HL-60 (cell line): ENCODE data around the gene AQP4.

ENCODE experiments used
- POLR2AphosphoS5 ChIP-seq: IDR thresholded peaks from 2 replicates; pipeline ENCODE4 v1.6.1; 2012; ENCODE audit warnings: low read depth
- SPI1 ChIP-seq: IDR thresholded peaks from 2 replicates; pipeline ENCODE4 v1.6.1; 2012; ENCODE audit warnings: low read depth, mild to moderate bottlenecking, borderline replicate concordance
- TF ChIP-seq, protein P1 (sequence below): IDR thresholded peaks from one replicate; pipeline ENCODE4 v1.5.1; 2011; ENCODE audit warnings: low read length, control low read depth, inconsistent platforms; ENCODE audit not compliant: insufficient read depth
- TF ChIP-seq, protein P2 (sequence below): IDR thresholded peaks from 2 replicates; pipeline ENCODE4 v1.6.1; 2012; ENCODE audit warnings: low read depth; ENCODE audit not compliant: insufficient replicate concordance

DNA sequence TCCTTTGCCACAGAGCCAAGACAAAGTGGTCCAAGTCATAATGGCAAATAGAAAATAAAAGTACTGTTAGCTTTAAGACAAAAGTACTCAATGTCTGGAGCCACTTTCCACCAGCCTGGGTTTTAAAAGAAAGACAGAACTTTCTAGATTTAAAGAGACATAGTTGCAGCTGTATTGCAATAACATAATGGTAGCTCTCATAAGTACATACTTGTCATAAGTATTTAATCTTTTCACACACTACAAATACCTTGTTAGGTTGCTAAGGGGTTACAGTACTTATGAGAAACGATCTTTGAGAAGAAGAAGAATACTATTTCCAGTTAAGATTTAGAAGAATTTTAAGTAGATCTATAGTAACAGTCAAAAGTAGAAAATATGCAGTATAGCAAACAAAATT is 28.9 kb upstream of the AQP4 start:
- TF ChIP-seq, protein P1, sequence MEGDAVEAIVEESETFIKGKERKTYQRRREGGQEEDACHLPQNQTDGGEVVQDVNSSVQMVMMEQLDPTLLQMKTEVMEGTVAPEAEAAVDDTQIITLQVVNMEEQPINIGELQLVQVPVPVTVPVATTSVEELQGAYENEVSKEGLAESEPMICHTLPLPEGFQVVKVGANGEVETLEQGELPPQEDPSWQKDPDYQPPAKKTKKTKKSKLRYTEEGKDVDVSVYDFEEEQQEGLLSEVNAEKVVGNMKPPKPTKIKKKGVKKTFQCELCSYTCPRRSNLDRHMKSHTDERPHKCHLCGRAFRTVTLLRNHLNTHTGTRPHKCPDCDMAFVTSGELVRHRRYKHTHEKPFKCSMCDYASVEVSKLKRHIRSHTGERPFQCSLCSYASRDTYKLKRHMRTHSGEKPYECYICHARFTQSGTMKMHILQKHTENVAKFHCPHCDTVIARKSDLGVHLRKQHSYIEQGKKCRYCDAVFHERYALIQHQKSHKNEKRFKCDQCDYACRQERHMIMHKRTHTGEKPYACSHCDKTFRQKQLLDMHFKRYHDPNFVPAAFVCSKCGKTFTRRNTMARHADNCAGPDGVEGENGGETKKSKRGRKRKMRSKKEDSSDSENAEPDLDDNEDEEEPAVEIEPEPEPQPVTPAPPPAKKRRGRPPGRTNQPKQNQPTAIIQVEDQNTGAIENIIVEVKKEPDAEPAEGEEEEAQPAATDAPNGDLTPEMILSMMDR = no peak
- TF ChIP-seq, protein P2, sequence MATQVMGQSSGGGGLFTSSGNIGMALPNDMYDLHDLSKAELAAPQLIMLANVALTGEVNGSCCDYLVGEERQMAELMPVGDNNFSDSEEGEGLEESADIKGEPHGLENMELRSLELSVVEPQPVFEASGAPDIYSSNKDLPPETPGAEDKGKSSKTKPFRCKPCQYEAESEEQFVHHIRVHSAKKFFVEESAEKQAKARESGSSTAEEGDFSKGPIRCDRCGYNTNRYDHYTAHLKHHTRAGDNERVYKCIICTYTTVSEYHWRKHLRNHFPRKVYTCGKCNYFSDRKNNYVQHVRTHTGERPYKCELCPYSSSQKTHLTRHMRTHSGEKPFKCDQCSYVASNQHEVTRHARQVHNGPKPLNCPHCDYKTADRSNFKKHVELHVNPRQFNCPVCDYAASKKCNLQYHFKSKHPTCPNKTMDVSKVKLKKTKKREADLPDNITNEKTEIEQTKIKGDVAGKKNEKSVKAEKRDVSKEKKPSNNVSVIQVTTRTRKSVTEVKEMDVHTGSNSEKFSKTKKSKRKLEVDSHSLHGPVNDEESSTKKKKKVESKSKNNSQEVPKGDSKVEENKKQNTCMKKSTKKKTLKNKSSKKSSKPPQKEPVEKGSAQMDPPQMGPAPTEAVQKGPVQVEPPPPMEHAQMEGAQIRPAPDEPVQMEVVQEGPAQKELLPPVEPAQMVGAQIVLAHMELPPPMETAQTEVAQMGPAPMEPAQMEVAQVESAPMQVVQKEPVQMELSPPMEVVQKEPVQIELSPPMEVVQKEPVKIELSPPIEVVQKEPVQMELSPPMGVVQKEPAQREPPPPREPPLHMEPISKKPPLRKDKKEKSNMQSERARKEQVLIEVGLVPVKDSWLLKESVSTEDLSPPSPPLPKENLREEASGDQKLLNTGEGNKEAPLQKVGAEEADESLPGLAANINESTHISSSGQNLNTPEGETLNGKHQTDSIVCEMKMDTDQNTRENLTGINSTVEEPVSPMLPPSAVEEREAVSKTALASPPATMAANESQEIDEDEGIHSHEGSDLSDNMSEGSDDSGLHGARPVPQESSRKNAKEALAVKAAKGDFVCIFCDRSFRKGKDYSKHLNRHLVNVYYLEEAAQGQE = no peak
- TF ChIP-seq POLR2AphosphoS5 (no peak), SPI1 (no peak)
